Measurements from ENCODE around the gene ASPHD2.

The ASPHD2 gene

DNA sequence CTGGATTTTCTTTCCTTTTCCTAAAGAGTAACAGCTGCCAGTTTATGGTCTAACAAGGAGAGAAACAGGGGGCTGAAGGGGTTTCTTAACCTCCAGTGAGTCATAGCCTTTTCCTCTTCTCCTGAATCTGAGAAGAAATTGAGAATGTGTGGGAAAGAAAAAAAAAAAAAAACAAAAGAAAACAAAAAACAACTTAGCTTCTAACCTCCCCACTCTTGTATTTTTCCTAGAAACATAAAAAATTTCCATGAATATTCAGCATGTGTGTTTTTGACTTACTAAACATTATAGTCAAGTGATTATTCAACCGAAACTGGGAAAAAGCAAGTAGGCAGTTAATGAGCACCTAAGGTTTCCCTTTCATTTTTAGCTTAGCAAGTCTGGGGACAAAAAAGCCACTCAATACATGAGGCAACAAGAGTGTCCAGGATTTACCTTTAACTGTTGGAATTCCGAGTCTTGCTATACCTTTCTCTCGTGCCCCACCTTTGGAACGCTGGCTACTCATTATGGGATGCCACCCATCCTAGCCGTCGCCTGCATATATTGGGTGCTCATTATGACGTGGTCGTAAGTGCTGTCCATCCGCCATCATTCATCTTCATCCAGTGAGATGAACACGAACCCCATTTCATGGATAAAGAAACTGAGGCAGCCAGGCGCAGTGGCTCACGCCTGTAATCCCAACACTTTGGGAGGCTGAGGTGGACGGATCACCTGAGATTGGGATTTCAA lies 2.4 kb downstream of the ASPHD2 start:
- H3K27ac ChIP-seq (ENCODE audit: low read length), result peak overlapping the region; percentile 98

DNA sequence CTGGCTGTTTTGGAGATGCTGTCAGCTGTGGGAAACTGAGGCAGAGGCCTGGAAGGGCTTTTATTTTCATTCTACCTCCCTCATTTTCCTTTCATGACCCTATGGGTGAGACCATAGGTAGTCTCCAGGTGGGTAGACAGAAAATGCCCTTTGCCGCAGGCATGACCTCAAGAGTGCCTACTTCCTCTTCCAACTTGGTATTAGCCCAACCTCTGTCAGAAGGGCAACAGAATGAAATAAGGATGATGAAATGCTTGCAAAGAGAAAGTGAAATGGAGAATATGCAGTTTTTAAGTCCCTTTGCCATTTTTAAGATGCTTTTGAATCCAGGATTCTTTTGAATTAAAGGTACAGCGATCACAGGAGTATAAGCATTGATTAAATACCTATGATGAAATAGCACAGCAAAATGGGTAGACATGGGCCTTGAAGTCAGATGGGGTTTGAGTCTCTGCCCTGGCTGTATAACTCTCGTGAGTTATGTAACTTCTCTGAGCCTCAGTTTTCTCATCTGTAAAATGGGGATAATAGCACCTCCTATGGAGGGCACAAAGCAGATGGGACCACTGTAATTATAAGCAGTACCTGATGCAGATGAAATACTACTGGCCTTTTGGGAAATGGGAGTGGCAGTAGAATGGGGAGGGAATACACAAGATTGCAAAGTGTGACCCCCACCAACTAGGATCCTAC lies 3.7 kb downstream of the ASPHD2 start:
- peak overlapping the region; percentile 48; the same call in 1 of the 2 replicates for H3K9ac ChIP-seq (ENCODE audit: low read length)
- peak overlapping the region; percentile 98 for H3K27ac ChIP-seq (ENCODE audit: low read length)
- no peak for TF ChIP-seq EZH2phosphoT487 (IDR thresholded peaks at IDR 0.05; ENCODE audit: low read depth)
- TF ChIP-seq, protein P1, sequence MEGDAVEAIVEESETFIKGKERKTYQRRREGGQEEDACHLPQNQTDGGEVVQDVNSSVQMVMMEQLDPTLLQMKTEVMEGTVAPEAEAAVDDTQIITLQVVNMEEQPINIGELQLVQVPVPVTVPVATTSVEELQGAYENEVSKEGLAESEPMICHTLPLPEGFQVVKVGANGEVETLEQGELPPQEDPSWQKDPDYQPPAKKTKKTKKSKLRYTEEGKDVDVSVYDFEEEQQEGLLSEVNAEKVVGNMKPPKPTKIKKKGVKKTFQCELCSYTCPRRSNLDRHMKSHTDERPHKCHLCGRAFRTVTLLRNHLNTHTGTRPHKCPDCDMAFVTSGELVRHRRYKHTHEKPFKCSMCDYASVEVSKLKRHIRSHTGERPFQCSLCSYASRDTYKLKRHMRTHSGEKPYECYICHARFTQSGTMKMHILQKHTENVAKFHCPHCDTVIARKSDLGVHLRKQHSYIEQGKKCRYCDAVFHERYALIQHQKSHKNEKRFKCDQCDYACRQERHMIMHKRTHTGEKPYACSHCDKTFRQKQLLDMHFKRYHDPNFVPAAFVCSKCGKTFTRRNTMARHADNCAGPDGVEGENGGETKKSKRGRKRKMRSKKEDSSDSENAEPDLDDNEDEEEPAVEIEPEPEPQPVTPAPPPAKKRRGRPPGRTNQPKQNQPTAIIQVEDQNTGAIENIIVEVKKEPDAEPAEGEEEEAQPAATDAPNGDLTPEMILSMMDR (IDR thresholded peaks at IDR 0.05; ENCODE audit: low read depth, low read length), result no peak
- H3K4me2 ChIP-seq (ENCODE audit: low read length), result peak overlapping the region; percentile 95
- H2AFZ ChIP-seq (ENCODE audit: low read depth, low read length), result no peak overlapping the region
- H3K4me3 ChIP-seq (ENCODE audit: low read length), result peak overlapping the region; percentile 87
- H3K9me3 ChIP-seq (ENCODE audit: insufficient read depth, low read length), result no peaks in the 10 kb centered on the region
- peaks cover 43% of the 10 kb centered on the region for H3K4me1 ChIP-seq (ENCODE audit: low read length)
- H4K20me1 ChIP-seq (ENCODE audit: insufficient read depth, low read length), result peaks cover 57% of the 10 kb centered on the region
- peaks cover 84% of the 10 kb centered on the region for H3K79me2 ChIP-seq (ENCODE audit: low read length)
- no peaks in the 10 kb centered on the region for H3K27me3 ChIP-seq (ENCODE audit: low read depth, low read length)
- H3K36me3 ChIP-seq (replicated peaks; ENCODE audit: low read depth, low read length), result peaks cover 60% of the 10 kb centered on the region

More for the DNA sequence above, 2.4 kb downstream of the ASPHD2 start:
- Histone ChIP-seq H3K4me2 (ENCODE audit: low read length) (peak overlapping the region; percentile 95), H3K9ac (ENCODE audit: low read length) (peak overlapping the region; percentile 83), H3K36me3 (replicated peaks; ENCODE audit: low read depth, low read length) (peaks cover 50% of the 10 kb centered on the region), H4K20me1 (ENCODE audit: insufficient read depth, low read length) (peaks cover 44% of the 10 kb centered on the region), H3K4me3 (ENCODE audit: low read length) (peak overlapping the region; percentile 87), H2AFZ (ENCODE audit: low read depth, low read length) (no peak overlapping the region), H3K27me3 (ENCODE audit: low read depth, low read length) (no peaks in the 10 kb centered on the region), H3K4me1 (ENCODE audit: low read length) (peaks cover 54% of the 10 kb centered on the region), H3K79me2 (ENCODE audit: low read length) (peaks cover 71% of the 10 kb centered on the region), H3K9me3 (ENCODE audit: insufficient read depth, low read length) (no peaks in the 10 kb centered on the region)
- no peak for TF ChIP-seq EZH2phosphoT487 (IDR thresholded peaks at IDR 0.05; ENCODE audit: low read depth)
- TF ChIP-seq, protein P1 (IDR thresholded peaks at IDR 0.05; ENCODE audit: low read depth, low read length), result no peak

- TF ChIP-seq, protein P1 (IDR thresholded peaks at IDR 0.05; ENCODE audit: low read depth, low read length), result no peak
- no peak for TF ChIP-seq EZH2phosphoT487 (IDR thresholded peaks at IDR 0.05; ENCODE audit: low read depth)
- no peak overlapping the region for H3K27ac ChIP-seq (ENCODE audit: low read length)
- peaks cover 60% of the 10 kb centered on the region for H3K36me3 ChIP-seq (replicated peaks; ENCODE audit: low read depth, low read length)
- peaks cover 34% of the 10 kb centered on the region for H3K4me1 ChIP-seq (ENCODE audit: low read length)
- no peak overlapping the region for H3K4me2 ChIP-seq (ENCODE audit: low read length)
- no peaks in the 10 kb centered on the region for H3K27me3 ChIP-seq (ENCODE audit: low read depth, low read length)
- H2AFZ ChIP-seq (ENCODE audit: low read depth, low read length), result no peak overlapping the region
- no peaks in the 10 kb centered on the region for H3K9me3 ChIP-seq (ENCODE audit: insufficient read depth, low read length)
- no peak overlapping the region for H3K4me3 ChIP-seq (ENCODE audit: low read length)
- H3K79me2 ChIP-seq (ENCODE audit: low read length), result peaks cover 92% of the 10 kb centered on the region
- no peak overlapping the region for H3K9ac ChIP-seq (ENCODE audit: low read length)
- H4K20me1 ChIP-seq (ENCODE audit: insufficient read depth, low read length), result peaks cover 64% of the 10 kb centered on the region
These were observed 4.7 kb downstream of the ASPHD2 start for GRCh38 chr22:26433805-26434204.

- no peaks in the 10 kb centered on the region for H3K9me3 ChIP-seq (ENCODE audit: insufficient read depth, low read length)
- no peak overlapping the region for H3K9ac ChIP-seq (ENCODE audit: low read length)
- H3K4me3 ChIP-seq (ENCODE audit: low read length), result no peak overlapping the region
- H3K27ac ChIP-seq (ENCODE audit: low read length), result no peak overlapping the region
- H3K27me3 ChIP-seq (ENCODE audit: low read depth, low read length), result no peaks in the 10 kb centered on the region
- H3K4me1 ChIP-seq (ENCODE audit: low read length), result peaks cover 29% of the 10 kb centered on the region
- H3K79me2 ChIP-seq (ENCODE audit: low read length), result peaks cover 97% of the 10 kb centered on the region
- no peak overlapping the region for H3K4me2 ChIP-seq (ENCODE audit: low read length)
- peaks cover 79% of the 10 kb centered on the region for H4K20me1 ChIP-seq (ENCODE audit: insufficient read depth, low read length)
- peaks cover 62% of the 10 kb centered on the region for H3K36me3 ChIP-seq (replicated peaks; ENCODE audit: low read depth, low read length)
- no peak overlapping the region for H2AFZ ChIP-seq (ENCODE audit: low read depth, low read length)
- TF ChIP-seq EZH2phosphoT487 (IDR thresholded peaks at IDR 0.05; ENCODE audit: low read depth), result no peak
- TF ChIP-seq, protein P1 (IDR thresholded peaks at IDR 0.05; ENCODE audit: low read depth, low read length), result no peak
These were observed 6.5 kb downstream of the ASPHD2 start for GRCh38 chr22:26435327-26436093.

All from OCI-LY3 (cell line).